Suprapubic skin (tissue), 4 donors: ENCODE data around the gene WNT7A. TPM values are rescaled to one million over a fixed set of nuclear protein-coding genes. Genes with fewer than 3 reads are reported as not detected.

ENCODE experiments used
- DNase-seq, 2 donors: peaks; one replicate each; pipeline ENCODE4 v3.0.0-alpha.2; 2019; ENCODE audit warnings: low spot score in 2 of 2
- H3K27ac ChIP-seq: fragments of 200-600 bp; sonication (generic); one replicate; pipeline ENCODE4 v1.5.1; 2019
- H3K27me3 ChIP-seq: fragments of 200-600 bp; sonication (generic); one replicate; pipeline ENCODE4 v1.5.1; 2019
- H3K36me3 ChIP-seq: fragments of 200-600 bp; sonication (generic); one replicate; pipeline ENCODE4 v1.5.1; 2019
- H3K4me1 ChIP-seq: fragments of 200-600 bp; sonication (generic); one replicate; pipeline ENCODE4 v1.5.1; 2019
- H3K4me3 ChIP-seq: fragments of 200-600 bp; sonication (generic); one replicate; pipeline ENCODE4 v1.5.1; 2019; ENCODE audit warnings: mild to moderate bottlenecking
- H3K9me3 ChIP-seq: fragments of 200-600 bp; sonication (generic); one replicate; pipeline ENCODE4 v1.5.1; 2019
- EP300 ChIP-seq: sonication (generic); formaldehyde crosslinking; IDR thresholded peaks from one replicate; pipeline ENCODE4 v1.6.1; 2017; ENCODE audit warnings: antibody characterized with exemption
- POLR2A ChIP-seq, 2 donors: fragments of 450-650 bp; IDR thresholded peaks; one replicate each; pipeline ENCODE4 v1.6.1; 2017; ENCODE audit warnings: antibody characterized with exemption in 2 of 2, mild to moderate bottlenecking in 2 of 2, moderate library complexity in 2 of 2
- POLR2AphosphoS5 ChIP-seq, 3 donors: sonication (generic); formaldehyde crosslinking; IDR thresholded peaks; one replicate each; pipeline ENCODE4 v1.6.1; 2017; ENCODE audit warnings: antibody characterized with exemption in 3 of 3
- WGBS: methylation state at CpG from one replicate; pipeline ENCODE4 v1.1.5; 2018; 5-methylcytosine and 5-hydroxymethylcytosine counted together
- total RNA-seq, 4 donors: library from RNA; depleted of rRNA; stranded (reverse); fragments of >200 nt; gene quantifications; one replicate each; pipeline ENCODE4 v1.1.0, GENCODE V29; 2016
- TF ChIP-seq, protein P1 (sequence below), 2 donors: fragments of 200-600 bp in 1 of 2; fragments of 450-650 bp in 1 of 2; sonication (generic) in 1 of 2; IDR thresholded peaks; one replicate each; pipeline ENCODE4 v1.5.1; 2016 to 2019; ENCODE audit warnings: antibody characterized with exemption in 2 of 2, mild to moderate bottlenecking in 1 of 2, moderate library complexity in 1 of 2

Gene WNT7A
- total RNA-seq, 4 donors from 2014 or later = 1.1 to 3.9 (median 1.8) TPM

DNA sequence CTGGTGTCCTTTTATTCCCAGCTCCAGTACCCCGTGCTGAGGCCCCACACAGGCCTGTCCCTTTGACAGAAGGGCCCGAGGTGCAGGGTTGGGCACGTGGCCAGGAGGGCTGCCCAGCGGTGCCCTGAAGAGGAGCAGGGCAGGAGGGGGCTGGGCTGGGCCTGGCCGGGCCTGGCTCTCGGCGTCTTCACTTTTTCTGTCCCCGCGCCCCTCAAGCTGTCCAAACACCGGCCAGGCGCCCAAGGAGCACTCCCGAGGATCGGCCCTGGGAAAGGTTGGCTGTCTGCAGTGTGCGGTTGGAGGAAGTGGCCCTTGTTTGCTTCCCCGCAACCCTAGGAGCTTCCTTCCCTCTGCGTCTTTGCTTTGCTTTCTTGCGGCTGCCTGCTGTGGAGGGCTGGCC lies 84.1 kb downstream of the WNT7A start:
- TF ChIP-seq POLR2A (IDR thresholded peaks at IDR 0.05) (no peak), EP300 (no peak), POLR2AphosphoS5 (IDR thresholded peaks at IDR 0.05) (no peak)
- TF ChIP-seq, protein P1, sequence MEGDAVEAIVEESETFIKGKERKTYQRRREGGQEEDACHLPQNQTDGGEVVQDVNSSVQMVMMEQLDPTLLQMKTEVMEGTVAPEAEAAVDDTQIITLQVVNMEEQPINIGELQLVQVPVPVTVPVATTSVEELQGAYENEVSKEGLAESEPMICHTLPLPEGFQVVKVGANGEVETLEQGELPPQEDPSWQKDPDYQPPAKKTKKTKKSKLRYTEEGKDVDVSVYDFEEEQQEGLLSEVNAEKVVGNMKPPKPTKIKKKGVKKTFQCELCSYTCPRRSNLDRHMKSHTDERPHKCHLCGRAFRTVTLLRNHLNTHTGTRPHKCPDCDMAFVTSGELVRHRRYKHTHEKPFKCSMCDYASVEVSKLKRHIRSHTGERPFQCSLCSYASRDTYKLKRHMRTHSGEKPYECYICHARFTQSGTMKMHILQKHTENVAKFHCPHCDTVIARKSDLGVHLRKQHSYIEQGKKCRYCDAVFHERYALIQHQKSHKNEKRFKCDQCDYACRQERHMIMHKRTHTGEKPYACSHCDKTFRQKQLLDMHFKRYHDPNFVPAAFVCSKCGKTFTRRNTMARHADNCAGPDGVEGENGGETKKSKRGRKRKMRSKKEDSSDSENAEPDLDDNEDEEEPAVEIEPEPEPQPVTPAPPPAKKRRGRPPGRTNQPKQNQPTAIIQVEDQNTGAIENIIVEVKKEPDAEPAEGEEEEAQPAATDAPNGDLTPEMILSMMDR (IDR thresholded peaks at IDR 0.05) = no peak
- WGBS = 85% methylated on average over 17 of the region's 17 CpGs
- no peak overlapping the region for H3K27ac ChIP-seq
- H3K4me3 ChIP-seq = no peak overlapping the region
- no peaks in the 10 kb centered on the region for H3K9me3 ChIP-seq
- peaks cover 44% of the 10 kb centered on the region for H3K27me3 ChIP-seq
- DNase-seq = no peak
- H3K4me1 ChIP-seq = no peaks in the 10 kb centered on the region
- H3K36me3 ChIP-seq = no peaks in the 10 kb centered on the region

- no peak for TF ChIP-seq EP300
- no peak for TF ChIP-seq POLR2A (IDR thresholded peaks at IDR 0.05)
- TF ChIP-seq, protein P1 (IDR thresholded peaks at IDR 0.05) = no peak
- TF ChIP-seq POLR2AphosphoS5 (IDR thresholded peaks at IDR 0.05) = no peak
- H3K27me3 ChIP-seq = peaks cover 51% of the 10 kb centered on the region
- WGBS = 75% methylated on average over 8 of the region's 9 CpGs
- H3K27ac ChIP-seq = no peak overlapping the region
- no peak overlapping the region for H3K4me3 ChIP-seq
- no peaks in the 10 kb centered on the region for H3K9me3 ChIP-seq
- H3K4me1 ChIP-seq = no peaks in the 10 kb centered on the region
- DNase-seq = no peak
- no peaks in the 10 kb centered on the region for H3K36me3 ChIP-seq
Observed at GRCh38 chr3:13794322-13794721, 85.5 kb downstream of the WNT7A start.

DNA sequence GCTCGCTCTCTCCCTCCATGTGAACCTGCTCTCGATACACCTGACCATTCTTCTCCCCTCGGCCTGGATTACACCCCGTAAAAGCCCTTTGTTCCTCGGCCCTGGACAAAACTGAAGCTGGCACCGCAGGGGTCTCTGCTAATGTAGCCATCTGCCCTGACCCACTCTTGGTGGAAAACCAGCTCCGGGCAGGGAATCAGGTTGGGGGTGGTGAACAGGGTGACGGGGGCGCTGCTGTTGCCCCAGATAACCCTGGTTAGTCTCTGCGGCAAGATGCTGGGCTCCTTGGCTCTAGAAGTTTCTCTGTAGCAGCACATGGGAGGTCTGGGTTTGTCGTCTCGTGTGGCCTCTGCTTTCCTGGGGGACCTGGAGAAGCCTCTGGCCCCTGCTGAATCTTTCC lies 86.4 kb downstream of the WNT7A start:
- H3K27me3 ChIP-seq = peaks cover 50% of the 10 kb centered on the region
- H3K27ac ChIP-seq = no peak overlapping the region
- TF ChIP-seq POLR2A (IDR thresholded peaks at IDR 0.05) (no peak), EP300 (no peak), POLR2AphosphoS5 (IDR thresholded peaks at IDR 0.05) (no peak)
- TF ChIP-seq, protein P1 (IDR thresholded peaks at IDR 0.05) = no peak
- no peaks in the 10 kb centered on the region for H3K9me3 ChIP-seq
- no peak for DNase-seq
- no peaks in the 10 kb centered on the region for H3K4me1 ChIP-seq
- WGBS = 92% methylated on average over 11 of the region's 12 CpGs
- H3K4me3 ChIP-seq = no peak overlapping the region
- no peaks in the 10 kb centered on the region for H3K36me3 ChIP-seq

GRCh38 chr3:13792512-13793371 lies 87.1 kb downstream of the WNT7A start:
- Histone ChIP-seq H3K4me3 (no peak overlapping the region), H3K27ac (no peak overlapping the region), H3K27me3 (peaks cover 56% of the 10 kb centered on the region), H3K9me3 (no peaks in the 10 kb centered on the region), H3K4me1 (no peaks in the 10 kb centered on the region), H3K36me3 (no peaks in the 10 kb centered on the region)
- WGBS = 72% methylated on average over 26 of the region's 29 CpGs
- TF ChIP-seq POLR2A (IDR thresholded peaks at IDR 0.05) (no peak), POLR2AphosphoS5 (IDR thresholded peaks at IDR 0.05) (no peak), EP300 (no peak)
- TF ChIP-seq, protein P1 (IDR thresholded peaks at IDR 0.05) = no peak
- no peak for DNase-seq

DNA sequence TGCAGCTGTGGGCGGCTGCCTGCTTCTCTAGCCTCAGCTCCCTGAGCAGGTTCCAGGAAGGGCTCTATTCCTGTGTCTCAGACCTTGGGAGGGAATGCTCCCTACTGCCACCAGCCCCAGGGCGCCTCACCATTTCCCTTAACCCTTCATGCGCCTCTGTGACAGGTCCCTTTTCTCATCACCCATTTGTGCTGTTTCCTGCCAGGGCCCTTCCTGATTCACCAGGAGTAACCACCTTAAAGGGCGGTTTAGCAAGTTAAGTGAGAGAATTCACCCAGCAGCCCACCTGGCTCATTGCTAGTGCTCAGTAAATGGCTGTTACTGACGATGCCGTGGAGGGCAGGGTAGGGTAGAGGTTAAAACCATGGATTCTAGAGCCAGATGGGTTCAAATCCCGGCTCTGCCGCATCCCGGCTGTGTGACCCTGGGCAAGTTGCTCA lies 87.8 kb downstream of the WNT7A start:
- no peak for TF ChIP-seq EP300
- TF ChIP-seq, protein P1 (IDR thresholded peaks at IDR 0.05) = no peak
- TF ChIP-seq POLR2AphosphoS5 (IDR thresholded peaks at IDR 0.05) = no peak
- no peak for TF ChIP-seq POLR2A (IDR thresholded peaks at IDR 0.05)
- Histone ChIP-seq H3K4me3 (no peak overlapping the region), H3K36me3 (no peaks in the 10 kb centered on the region), H3K27ac (no peak overlapping the region), H3K9me3 (no peaks in the 10 kb centered on the region), H3K27me3 (peaks cover 58% of the 10 kb centered on the region), H3K4me1 (no peaks in the 10 kb centered on the region)
- no peak for DNase-seq
- WGBS = 70% methylated on average over 9 of the region's 9 CpGs
